ENCODE measurements around the gene HNRNPDL.

DNA sequence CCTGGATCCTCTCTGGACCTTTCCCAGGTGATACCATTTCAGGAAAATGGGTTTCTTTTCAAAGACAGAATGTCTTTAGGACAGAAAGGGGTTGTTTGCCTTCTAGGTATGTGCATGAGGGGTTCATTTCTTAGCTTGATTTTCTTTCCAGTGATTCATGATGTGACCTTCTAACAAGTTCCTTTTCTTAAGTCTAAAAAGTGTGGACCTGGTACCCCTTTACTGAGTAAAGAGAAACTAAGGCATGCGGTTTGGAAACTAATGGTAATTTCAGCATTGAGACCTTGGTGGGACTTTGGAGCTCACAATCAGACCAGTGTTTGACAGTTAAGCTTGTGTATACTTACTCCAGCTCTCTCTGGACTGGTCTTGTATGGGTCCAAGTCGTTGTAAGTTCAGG is 8.8 kb upstream of the HNRNPDL start:
- TF ChIP-seq, protein P1, sequence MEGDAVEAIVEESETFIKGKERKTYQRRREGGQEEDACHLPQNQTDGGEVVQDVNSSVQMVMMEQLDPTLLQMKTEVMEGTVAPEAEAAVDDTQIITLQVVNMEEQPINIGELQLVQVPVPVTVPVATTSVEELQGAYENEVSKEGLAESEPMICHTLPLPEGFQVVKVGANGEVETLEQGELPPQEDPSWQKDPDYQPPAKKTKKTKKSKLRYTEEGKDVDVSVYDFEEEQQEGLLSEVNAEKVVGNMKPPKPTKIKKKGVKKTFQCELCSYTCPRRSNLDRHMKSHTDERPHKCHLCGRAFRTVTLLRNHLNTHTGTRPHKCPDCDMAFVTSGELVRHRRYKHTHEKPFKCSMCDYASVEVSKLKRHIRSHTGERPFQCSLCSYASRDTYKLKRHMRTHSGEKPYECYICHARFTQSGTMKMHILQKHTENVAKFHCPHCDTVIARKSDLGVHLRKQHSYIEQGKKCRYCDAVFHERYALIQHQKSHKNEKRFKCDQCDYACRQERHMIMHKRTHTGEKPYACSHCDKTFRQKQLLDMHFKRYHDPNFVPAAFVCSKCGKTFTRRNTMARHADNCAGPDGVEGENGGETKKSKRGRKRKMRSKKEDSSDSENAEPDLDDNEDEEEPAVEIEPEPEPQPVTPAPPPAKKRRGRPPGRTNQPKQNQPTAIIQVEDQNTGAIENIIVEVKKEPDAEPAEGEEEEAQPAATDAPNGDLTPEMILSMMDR (IDR thresholded peaks at IDR 0.05) = no peak
- no peak for TF ChIP-seq POLR2A (IDR thresholded peaks at IDR 0.05)
